Measurements from ENCODE around the gene VPS51. TPM values are rescaled to one million over a fixed set of nuclear protein-coding genes. Genes with fewer than 3 reads are reported as not detected.

VPS51 gene
- polyA plus RNA-seq, 1 donor (not counting 4 experiments of a cell fraction or from before 2014, with no cell fraction given) = 43.1 TPM

DNA sequence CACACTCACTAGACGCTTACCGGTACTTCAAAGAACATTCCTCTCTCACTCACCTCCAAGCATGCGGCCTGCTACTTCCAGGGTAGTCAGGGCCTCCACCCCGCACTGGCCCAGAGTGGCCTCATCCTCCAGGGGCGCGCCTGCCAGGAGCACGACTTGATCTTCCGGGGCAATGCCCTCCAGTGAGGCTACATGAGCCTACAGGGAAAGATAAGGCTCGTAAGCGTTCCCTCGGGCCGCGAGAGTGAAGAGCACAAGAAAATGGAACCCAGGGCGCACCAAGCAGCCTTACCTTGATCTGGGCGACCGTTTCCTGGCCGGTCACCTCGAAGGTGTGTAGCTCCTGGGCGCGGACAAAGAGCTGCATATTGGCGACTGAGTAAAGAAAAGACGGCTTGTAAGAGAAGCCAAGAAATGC is 25.4 kb downstream of the VPS51 start:
- no peaks in the 10 kb centered on the region for H4K20me1 ChIP-seq (ENCODE audit: control insufficient read depth, extremely low read depth, insufficient read depth, low read length)
- dilution Hi-C loops (cut with MboI; ENCODE audit: extremely low pct_ligation_motif_present, low sequenced_read_pairs) = no loop called here
- no peaks in the 10 kb centered on the region for H3K9me1 ChIP-seq (ENCODE audit: control insufficient read depth, extremely low read depth, insufficient read depth, low read length)
- peak overlapping the region; percentile 99 for H3K9ac ChIP-seq (ENCODE audit: control insufficient read depth, extremely low read depth, insufficient read depth, low read length)
- H3K9me3 ChIP-seq (ENCODE audit: control insufficient read depth, low read depth, low read length) = no peaks in the 10 kb centered on the region
- peak overlapping the region; percentile 66 to 91 (median 91) for H3K4me3 ChIP-seq (ENCODE audit: control insufficient read depth in 2 of 3, extremely low read depth in 1 of 3, insufficient read depth in 2 of 3, low read depth in 1 of 3, low read length in 3 of 3)
- H3K27me3 ChIP-seq (ENCODE audit: control insufficient read depth, extremely low read depth, insufficient read depth, low read length) = no peaks in the 10 kb centered on the region
- DNase-seq (ENCODE audit: low read depth, low spot score) = no peak
- no peak for FAIRE-seq
- H3K27ac ChIP-seq (ENCODE audit: control insufficient read depth, insufficient read depth, low read length) = peak overlapping the region; percentile 98
- peaks cover 20% of the 10 kb centered on the region for H3K4me1 ChIP-seq (ENCODE audit: control insufficient read depth, extremely low read depth, insufficient read depth, low read length)
- H3K4me2 ChIP-seq (ENCODE audit: control insufficient read depth, extremely low read depth, insufficient read depth, low read depth, low read length) = peak overlapping the region; percentile 89
- peak overlapping the region; percentile 52 for H2AFZ ChIP-seq (ENCODE audit: control insufficient read depth, low read length)
- H3K36me3 ChIP-seq (ENCODE audit: control insufficient read depth in 2 of 2, extremely low read depth in 1 of 2, insufficient read depth in 2 of 2, low read length in 2 of 2) = peaks cover 17 to 30% of the 10 kb centered on the region in 2 experiments
- peaks cover 50% of the 10 kb centered on the region for H3K79me2 ChIP-seq (ENCODE audit: control insufficient read depth, insufficient read depth, low read length)
- TF ChIP-seq EZH2 (IDR thresholded peaks at IDR 0.05; ENCODE audit: low read length) (no peak), CTCF (optimal IDR thresholded peaks at IDR 0.05 in 1 of 3, IDR thresholded peaks at IDR 0.05 in 1 of 3, conservative IDR thresholded peaks at IDR 0.05 in 1 of 3; ENCODE audit: extremely low read depth in 1 of 3, insufficient read depth in 2 of 3, low read length in 3 of 3) (peak in 1 of 3 experiments; percentile 8)

DNA sequence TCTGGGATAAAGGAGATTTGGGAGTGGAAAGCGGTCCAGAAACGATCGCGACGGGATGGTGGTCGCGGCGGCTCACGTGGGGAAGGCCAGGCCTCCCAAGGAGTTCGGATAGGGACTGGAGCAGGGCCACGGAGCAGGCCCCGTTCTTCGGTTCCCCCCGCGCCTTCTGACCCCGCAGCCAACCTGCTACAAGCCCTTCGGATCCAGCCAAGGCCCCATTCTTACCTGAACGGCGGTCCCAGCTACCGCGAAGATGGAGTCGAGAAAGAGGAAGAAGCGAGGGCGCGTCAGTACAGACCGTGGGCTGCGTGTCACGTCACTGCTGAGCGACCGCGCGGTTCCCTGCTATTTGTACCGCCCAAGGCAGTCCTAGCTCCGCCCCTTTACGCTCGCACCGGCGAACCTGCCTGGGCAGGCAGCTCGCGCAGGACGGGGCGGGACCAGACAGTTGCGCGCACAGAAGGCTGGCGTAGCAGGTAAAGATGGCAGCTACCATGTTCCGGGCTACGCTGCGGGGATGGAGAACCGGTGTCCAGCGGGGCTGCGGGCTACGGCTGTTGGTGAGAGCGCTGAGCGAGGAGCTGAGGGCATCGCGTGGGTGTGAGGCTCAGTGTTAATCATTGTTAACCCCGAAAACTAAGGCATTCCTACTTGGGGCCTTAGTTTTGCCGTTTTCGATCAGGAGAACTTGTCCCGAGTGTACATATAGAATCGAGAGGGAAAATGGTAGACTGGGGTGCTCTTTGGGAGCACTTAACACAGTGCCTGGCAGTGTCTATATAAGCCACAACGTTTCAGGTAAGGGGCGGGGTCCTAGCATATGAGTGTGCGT is 26.1 kb downstream of the VPS51 start, which contains the start of the genes FAU and MRPL49:
FAU (minus strand) TSS at position 270 of the 832 bp plus-strand sequence. CDS start 321 bp downstream, outside the sequence.
MRPL49 (plus strand) TSS at position 457 of the 832 bp plus-strand sequence; CDS start at position 483, 26 bp downstream.
- peak within 1 kb of the TSS; percentile 98 for H3K27ac ChIP-seq (ENCODE audit: control insufficient read depth, insufficient read depth, low read length)
- H3K36me3 ChIP-seq (ENCODE audit: control insufficient read depth in 2 of 2, extremely low read depth in 1 of 2, insufficient read depth in 2 of 2, low read length in 2 of 2) = peaks cover 21 to 36% of the 10 kb centered on the region in 2 experiments
- H3K4me2 ChIP-seq (ENCODE audit: control insufficient read depth, extremely low read depth, insufficient read depth, low read depth, low read length) = peak within 1 kb of the TSS; percentile 89
- H4K20me1 ChIP-seq (ENCODE audit: control insufficient read depth, extremely low read depth, insufficient read depth, low read length) = no peaks in the 10 kb centered on the region
- FAIRE-seq (peak; percentile 23), DNase-seq (ENCODE audit: low read depth, low spot score) (peak; percentile 91)
- H3K4me1 ChIP-seq (ENCODE audit: control insufficient read depth, extremely low read depth, insufficient read depth, low read length) = peaks cover 18% of the 10 kb centered on the region
- peaks cover 46% of the 10 kb centered on the region for H3K79me2 ChIP-seq (ENCODE audit: control insufficient read depth, insufficient read depth, low read length)
- H3K9me3 ChIP-seq (ENCODE audit: control insufficient read depth, low read depth, low read length) = no peaks in the 10 kb centered on the region
- no peaks in the 10 kb centered on the region for H3K9me1 ChIP-seq (ENCODE audit: control insufficient read depth, extremely low read depth, insufficient read depth, low read length)
- dilution Hi-C loops (cut with MboI; ENCODE audit: extremely low pct_ligation_motif_present, low sequenced_read_pairs) = no loop called here
- peak within 1 kb of the TSS; percentile 99 for H3K9ac ChIP-seq (ENCODE audit: control insufficient read depth, extremely low read depth, insufficient read depth, low read length)
- TF ChIP-seq CTCF (optimal IDR thresholded peaks at IDR 0.05 in 1 of 3, IDR thresholded peaks at IDR 0.05 in 1 of 3, conservative IDR thresholded peaks at IDR 0.05 in 1 of 3; ENCODE audit: extremely low read depth in 1 of 3, insufficient read depth in 2 of 3, low read length in 3 of 3) (no peak), EZH2 (IDR thresholded peaks at IDR 0.05; ENCODE audit: low read length) (no peak)
- peak within 1 kb of the TSS; percentile 95 for H2AFZ ChIP-seq (ENCODE audit: control insufficient read depth, low read length)
- H3K27me3 ChIP-seq (ENCODE audit: control insufficient read depth, extremely low read depth, insufficient read depth, low read length) = no peaks in the 10 kb centered on the region
- H3K4me3 ChIP-seq (ENCODE audit: control insufficient read depth in 2 of 3, extremely low read depth in 1 of 3, insufficient read depth in 2 of 3, low read depth in 1 of 3, low read length in 3 of 3) = peak within 1 kb of the TSS; percentile 66 to 97 (median 91)
